ENCODE results near the gene CAGE1. TPM values are rescaled to one million over a fixed set of nuclear protein-coding genes. Genes with fewer than 3 reads are reported as not detected.

The CAGE1 gene
- total and polyA plus RNA-seq, 10 of the 15 experiments (the other 5 are each of a cell fraction or from before 2014, with no cell fraction given) = 0.03 to 0.42 (median 0.08) TPM; not detected in 3

DNA sequence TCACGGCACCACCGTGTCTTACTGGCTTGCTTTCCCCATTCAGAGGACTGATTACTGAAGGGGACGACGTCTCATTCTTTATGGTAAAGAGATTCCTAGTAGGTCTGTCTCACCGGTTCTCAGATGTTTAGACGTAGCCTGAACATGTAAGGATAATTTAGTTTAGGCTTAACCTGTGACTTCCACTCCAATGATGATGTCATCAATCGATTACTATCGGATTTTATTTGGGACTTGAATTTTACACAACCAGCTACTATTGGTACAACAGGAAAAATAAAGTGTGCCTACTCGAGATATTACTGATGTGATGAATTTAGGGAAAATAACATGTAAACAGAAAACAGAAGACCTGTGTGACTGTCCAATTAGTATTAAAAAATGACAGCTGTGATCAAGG is 72.0 kb downstream of the CAGE1 start:
- ChIA-PET SMC1A (ENCODE audit: uncharacterized antibody, unreplicated experiment) (interaction anchor here (0.7 kb wide), 1 partner anchor 75 kb away, joined by 3 read pairs; no protein-coding TSS in a partner anchor), POLR2A (interaction anchor here (0.6 kb wide), 1 partner anchor 20 kb away, joined by 3 read pairs; no protein-coding TSS in a partner anchor), RAD21 (ENCODE audit: unreplicated experiment) (no interaction called here), CTCF (no interaction called here)
- no peak overlapping the region for H3K4me3 ChIP-seq
- H3K79me2 ChIP-seq (ENCODE audit: control insufficient read depth, insufficient read depth, low read length) = peaks cover 7% of the 10 kb centered on the region
- H3K4me2 ChIP-seq (ENCODE audit: control insufficient read depth, insufficient read depth) = no peak overlapping the region
- H3K36me3 ChIP-seq (ENCODE audit: control insufficient read depth in 2 of 2, insufficient read depth in 2 of 2, low read length in 1 of 2) = no peaks in the 10 kb centered on the region
- H3K9ac ChIP-seq (ENCODE audit: control insufficient read depth, insufficient read depth, low read length) = no peak overlapping the region
- BruUV-seq (replicated peaks) = no TSS peak
- peaks cover 6% of the 10 kb centered on the region for H3K4me1 ChIP-seq (ENCODE audit: control insufficient read depth, insufficient read depth, low read length)
- TF ChIP-seq BHLHE40 (IDR thresholded peaks at IDR 0.05; ENCODE audit: borderline replicate concordance in 1 of 2, low read depth in 2 of 2, low read length in 1 of 2) (no peak), RCOR1 (conservative IDR thresholded peaks at IDR 0.05; ENCODE audit: low read depth, low read length) (no peak), YY1 (IDR thresholded peaks at IDR 0.05; ENCODE audit: low read depth, low read length) (no peak), NBN (IDR thresholded peaks at IDR 0.05) (no peak), ZSCAN29 (IDR thresholded peaks at IDR 0.05) (no peak), ZNF274 (IDR thresholded peaks at IDR 0.05; ENCODE audit: insufficient read depth, insufficient read length) (no peak), HCFC1 (IDR thresholded peaks at IDR 0.05; ENCODE audit: low read length) (no peak), SUZ12 (IDR thresholded peaks at IDR 0.05; ENCODE audit: unreplicated experiment) (no peak), PML (IDR thresholded peaks at IDR 0.05; ENCODE audit: low read length) (no peak), CREM (IDR thresholded peaks at IDR 0.05; ENCODE audit: low read depth) (no peak)
- ATAC-seq (no peak), FAIRE-seq (no peak), DNase-seq (ENCODE audit: low read depth, low spot score) (no peak)
- no peaks in the 10 kb centered on the region for H3K27me3 ChIP-seq (replicated peaks in 1 of 2; ENCODE audit: control insufficient read depth in 2 of 2, insufficient read depth in 2 of 2, low read length in 1 of 2)
- H3K9me3 ChIP-seq (replicated peaks; ENCODE audit: control insufficient read depth, insufficient read depth, low read length) = no peaks in the 10 kb centered on the region; the same call in 2 of the 3 replicates
- H3K27ac ChIP-seq (ENCODE audit: control insufficient read depth, insufficient read depth) = no peak overlapping the region
- no peak overlapping the region for H2AFZ ChIP-seq (ENCODE audit: control insufficient read depth, low read depth, low read length)
- in situ Hi-C loops (cut with MboI) (no loop called here), intact Hi-C loops (cut with micrococcal nuclease; ENCODE audit: unreplicated experiment) (loop anchor here (10.0 kb wide), 1 partner anchor 733 kb away; the partner anchor contains the start of gene LY86)
- 76% methylated on average over 9 of the region's 9 CpGs for WGBS (ENCODE audit: insufficient coverage, insufficient replicate concordance, low lambda C conversion rate, missing lambda C conversion rate)
- no peaks in the 10 kb centered on the region for H4K20me1 ChIP-seq (ENCODE audit: control insufficient read depth, insufficient read depth)

Measured in GM12878 (cell line).